H9 (cell line): ENCODE measurements around the gene TBCB. TPM values are rescaled to one million over a fixed set of nuclear protein-coding genes. Genes with fewer than 3 reads are reported as not detected.

Experiments
- DNase-seq: peaks from one replicate; pipeline ENCODE4 v3.0.0-alpha.2; 2017
- H2AFZ ChIP-seq: one replicate; pipeline ENCODE4 v1.6.1; 2013; ENCODE audit warnings: mild to moderate bottlenecking, low read length, control low read depth, moderate library complexity
- H2AK5ac ChIP-seq: 2 replicates; pipeline ENCODE4 v1.6.1; 2013; ENCODE audit warnings: low read length, control low read depth, mixed read lengths; ENCODE audit not compliant: insufficient read length
- H2BK120ac ChIP-seq: one replicate; pipeline ENCODE4 v1.6.1; 2013; ENCODE audit warnings: low read depth, mild to moderate bottlenecking, low read length, control low read depth, inconsistent platforms; ENCODE audit not compliant: poor library complexity, severe bottlenecking
- H2BK12ac ChIP-seq: 2 replicates; pipeline ENCODE4 v1.6.1; 2013; ENCODE audit warnings: low read length, control low read depth, mixed read lengths, low read depth; ENCODE audit not compliant: insufficient read length
- H2BK15ac ChIP-seq: 2 replicates; pipeline ENCODE4 v1.6.1; 2013; ENCODE audit warnings: low read depth, low read length, control low read depth
- H2BK20ac ChIP-seq: one replicate; pipeline ENCODE4 v1.6.1; 2013; ENCODE audit warnings: low read depth, mild to moderate bottlenecking, low read length, control low read depth, inconsistent platforms; ENCODE audit not compliant: poor library complexity, severe bottlenecking
- H2BK5ac ChIP-seq: 2 replicates; pipeline ENCODE4 v1.6.1; 2013; ENCODE audit warnings: low read length, control low read depth, mixed read lengths; ENCODE audit not compliant: insufficient read length
- H3K14ac ChIP-seq: 2 replicates; pipeline ENCODE4 v1.6.1; 2013; ENCODE audit warnings: low read length, control low read depth; ENCODE audit not compliant: insufficient read depth
- H3K18ac ChIP-seq: 2 replicates; pipeline ENCODE4 v1.6.1; 2013; ENCODE audit warnings: low read depth, mild to moderate bottlenecking, mixed read lengths, low read length, control low read depth; ENCODE audit not compliant: insufficient read length
- H3K23ac ChIP-seq: 2 replicates; pipeline ENCODE4 v1.6.1; 2013; ENCODE audit warnings: low read length, control low read depth, mixed read lengths, low read depth; ENCODE audit not compliant: insufficient read length
- H3K23me2 ChIP-seq: 2 replicates; pipeline ENCODE4 v1.6.1; 2013; ENCODE audit warnings: low read depth, mild to moderate bottlenecking, mixed read lengths, low read length, control low read depth; ENCODE audit not compliant: insufficient read length, poor library complexity, severe bottlenecking
- H3K27ac ChIP-seq: 2 replicates; pipeline ENCODE4 v1.5.1; 2013; ENCODE audit warnings: low read length, control low read depth, mixed read lengths, low read depth; ENCODE audit not compliant: insufficient read length
- H3K27me3 ChIP-seq: 2 replicates; pipeline ENCODE4 v1.6.1; 2013; ENCODE audit warnings: low read length, control low read depth, inconsistent platforms; ENCODE audit not compliant: insufficient read depth
- H3K4ac ChIP-seq: 2 replicates; pipeline ENCODE4 v1.6.1; 2013; ENCODE audit warnings: low read depth, mild to moderate bottlenecking, control low read depth, inconsistent platforms, low read length, moderate library complexity
- H3K4me1 ChIP-seq: 2 replicates; pipeline ENCODE4 v1.6.1; 2013; ENCODE audit warnings: low read length, control low read depth, inconsistent platforms; ENCODE audit not compliant: insufficient read depth
- H3K4me2 ChIP-seq: 2 replicates; pipeline ENCODE4 v1.6.1; 2013; ENCODE audit warnings: low read length, control low read depth, mixed read lengths; ENCODE audit not compliant: insufficient read length, insufficient read depth
- H3K56ac ChIP-seq: 2 replicates; pipeline ENCODE4 v1.6.1; 2013; ENCODE audit warnings: low read depth, mild to moderate bottlenecking, mixed read lengths, low read length, control low read depth; ENCODE audit not compliant: insufficient read length
- H3K79me1 ChIP-seq: 2 replicates; pipeline ENCODE4 v1.6.1; 2013; ENCODE audit warnings: low read depth, mild to moderate bottlenecking, moderate library complexity, low read length, control low read depth, inconsistent platforms; ENCODE audit not compliant: insufficient read depth, poor library complexity, severe bottlenecking
- H3K79me2 ChIP-seq: 2 replicates; pipeline ENCODE4 v1.6.1; 2013; ENCODE audit warnings: low read length, control low read depth, inconsistent platforms; ENCODE audit not compliant: insufficient read depth
- H3K9ac ChIP-seq: 2 replicates; pipeline ENCODE4 v1.6.1; 2013; ENCODE audit warnings: low read length, control low read depth, mixed read lengths; ENCODE audit not compliant: insufficient read length; ENCODE audit errors: extremely low read depth
- H3K9me3 ChIP-seq: one replicate; pipeline ENCODE4 v1.6.1; 2013; ENCODE audit warnings: low read depth, low read length, inconsistent platforms; ENCODE audit not compliant: control insufficient read depth
- H3T11ph ChIP-seq: one replicate; pipeline ENCODE4 v1.6.1; 2013; ENCODE audit warnings: mild to moderate bottlenecking, low read length, control low read depth, inconsistent platforms
- H4K20me1 ChIP-seq: one replicate; pipeline ENCODE4 v1.6.1; 2013; ENCODE audit not compliant: control insufficient read depth, insufficient read length, insufficient read depth
- H4K5ac ChIP-seq: 2 replicates; pipeline ENCODE4 v1.6.1; 2013; ENCODE audit warnings: low read depth, mild to moderate bottlenecking, mixed read lengths, low read length, control low read depth; ENCODE audit not compliant: insufficient read length
- H4K8ac ChIP-seq: replicated peaks from 2 replicates; pipeline ENCODE4 v1.6.1; 2013; ENCODE audit warnings: low read length, control low read depth, mixed read lengths, low read depth; ENCODE audit not compliant: insufficient read length
- H4K91ac ChIP-seq: 2 replicates; pipeline ENCODE4 v1.6.1; 2013; ENCODE audit warnings: low read depth, mild to moderate bottlenecking, moderate library complexity, mixed read lengths, low read length, control low read depth; ENCODE audit not compliant: insufficient read length
- H3K27ac Mint-ChIP-seq, 3 experiments: 2 replicates in 2 of 3; 3 replicates in 1 of 3; pipeline ENCODE4 v1.8.0; 2020 to 2021; ENCODE audit warnings: mixed read lengths in 3 of 3, mild to moderate bottlenecking in 1 of 3, moderate library complexity in 1 of 3
- H3K27me3 Mint-ChIP-seq: 2 replicates; pipeline ENCODE4 v1.8.0; 2021; ENCODE audit warnings: low read depth, mild to moderate bottlenecking, moderate library complexity, mixed read lengths
- H3K36me3 Mint-ChIP-seq, 3 experiments: 2 replicates in 2 of 3; 3 replicates in 1 of 3; pipeline ENCODE4 v1.8.0; 2020 to 2021; ENCODE audit warnings: low read depth in 3 of 3, mixed read lengths in 3 of 3; ENCODE audit not compliant: insufficient read depth in 1 of 3
- H3K4me1 Mint-ChIP-seq, 2 experiments: 2 replicates each; pipeline ENCODE4 v1.8.0; 2020; ENCODE audit warnings: mixed read lengths in 2 of 2
- H3K4me3 Mint-ChIP-seq, 2 experiments: 2 replicates in 1 of 2; 3 replicates in 1 of 2; pipeline ENCODE4 v1.8.0; 2020 to 2021; ENCODE audit warnings: mild to moderate bottlenecking in 2 of 2, mixed read lengths in 2 of 2, moderate library complexity in 1 of 2
- H3K9me3 Mint-ChIP-seq, 2 experiments: 2 replicates in 1 of 2; 3 replicates in 1 of 2; pipeline ENCODE4 v1.8.0; 2020; ENCODE audit warnings: mild to moderate bottlenecking in 2 of 2, mixed read lengths in 2 of 2, moderate library complexity in 1 of 2
- WGBS: extraction: QIAGEN DNeasy Blood & Tissue Kit; methylation state at CpG from one replicate; pipeline ENCODE4 v1.1.7; 2013; ENCODE audit warnings: missing lambda C conversion rate, low lambda C conversion rate, mixed read lengths; ENCODE audit not compliant: insufficient read length; ENCODE audit errors: extremely low coverage; 5-methylcytosine and 5-hydroxymethylcytosine counted together
- total RNA-seq: library from RNA; stranded (reverse); gene quantifications from 2 replicates; pipeline ENCODE4 v1.2.1, GENCODE V29; 2021
- TF ChIP-seq, protein P1 (sequence below): fragments of 200-600 bp; sonication (generic); conservative IDR thresholded peaks from 3 replicates; pipeline ENCODE4 v1.8.0; 2021; ENCODE audit warnings: antibody characterized with exemption, mild to moderate bottlenecking

The TBCB gene
- total RNA-seq, 1 experiment from 2014 or later: 216 TPM

DNA sequence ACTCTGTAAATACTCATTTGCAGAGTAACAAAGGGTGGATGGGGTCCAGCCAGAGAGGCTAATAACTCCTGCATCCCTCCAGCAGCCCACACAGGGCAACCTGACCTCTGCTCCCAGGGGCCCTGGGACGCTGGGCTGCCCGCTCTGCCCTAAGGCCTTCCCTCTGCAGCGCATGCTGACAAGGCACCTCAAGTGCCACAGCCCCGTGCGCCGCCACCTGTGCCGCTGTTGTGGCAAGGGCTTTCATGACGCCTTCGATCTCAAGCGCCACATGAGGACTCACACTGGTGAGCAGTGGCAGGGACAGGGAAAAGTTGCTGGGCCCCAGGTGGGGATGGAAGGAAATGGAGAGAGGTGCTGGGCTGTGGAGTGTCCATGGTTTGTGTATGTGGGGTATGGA is 2.6 kb upstream of the TBCB start:
- H3K27me3 Mint-ChIP-seq: peaks cover 3% of the 10 kb centered on the region; the same call in 1 of the 2 replicates
- no peak overlapping the region for H3K9ac ChIP-seq
- WGBS: no CpG with 5 or more reads among the region's 10 CpGs

More for the DNA sequence above, 2.6 kb upstream of the TBCB start:
- Histone ChIP-seq H3K79me1 (no peaks in the 10 kb centered on the region), H2BK120ac (no peak overlapping the region), H2BK5ac (no peak overlapping the region), H3K14ac (no peak overlapping the region), H3K56ac (no peak overlapping the region), H3K4me2 (no peak overlapping the region), H2AK5ac (no peak overlapping the region), H3K4me1 (peaks cover 2% of the 10 kb centered on the region; the same call in 1 of the 2 replicates), H4K91ac (no peak overlapping the region), H3K27ac (no peak overlapping the region), H3K27me3 (no peaks in the 10 kb centered on the region), H2BK12ac (no peak overlapping the region), H2BK15ac (no peak overlapping the region), H3T11ph (no peak overlapping the region), H2AFZ (no peak overlapping the region), H3K79me2 (no peaks in the 10 kb centered on the region; the same call in 1 of the 2 replicates), H2BK20ac (no peak overlapping the region), H4K8ac (no peak overlapping the region), H3K9me3 (no peaks in the 10 kb centered on the region), H3K23ac (no peak overlapping the region), H3K23me2 (peaks cover 14% of the 10 kb centered on the region), H4K20me1 (no peaks in the 10 kb centered on the region), H3K4ac (no peak overlapping the region), H3K18ac (no peak overlapping the region), H4K5ac (no peak overlapping the region)
- H3K36me3 Mint-ChIP-seq: peaks cover 18 to 44% (median 36%) of the 10 kb centered on the region in 3 experiments; a peak in 6 of 7 replicates
- peak overlapping the region; percentile 58 to 95 for H3K4me3 Mint-ChIP-seq
- no peak overlapping the region for H3K27ac Mint-ChIP-seq
- TF ChIP-seq, protein P1, sequence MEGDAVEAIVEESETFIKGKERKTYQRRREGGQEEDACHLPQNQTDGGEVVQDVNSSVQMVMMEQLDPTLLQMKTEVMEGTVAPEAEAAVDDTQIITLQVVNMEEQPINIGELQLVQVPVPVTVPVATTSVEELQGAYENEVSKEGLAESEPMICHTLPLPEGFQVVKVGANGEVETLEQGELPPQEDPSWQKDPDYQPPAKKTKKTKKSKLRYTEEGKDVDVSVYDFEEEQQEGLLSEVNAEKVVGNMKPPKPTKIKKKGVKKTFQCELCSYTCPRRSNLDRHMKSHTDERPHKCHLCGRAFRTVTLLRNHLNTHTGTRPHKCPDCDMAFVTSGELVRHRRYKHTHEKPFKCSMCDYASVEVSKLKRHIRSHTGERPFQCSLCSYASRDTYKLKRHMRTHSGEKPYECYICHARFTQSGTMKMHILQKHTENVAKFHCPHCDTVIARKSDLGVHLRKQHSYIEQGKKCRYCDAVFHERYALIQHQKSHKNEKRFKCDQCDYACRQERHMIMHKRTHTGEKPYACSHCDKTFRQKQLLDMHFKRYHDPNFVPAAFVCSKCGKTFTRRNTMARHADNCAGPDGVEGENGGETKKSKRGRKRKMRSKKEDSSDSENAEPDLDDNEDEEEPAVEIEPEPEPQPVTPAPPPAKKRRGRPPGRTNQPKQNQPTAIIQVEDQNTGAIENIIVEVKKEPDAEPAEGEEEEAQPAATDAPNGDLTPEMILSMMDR: no peak
- H3K4me1 Mint-ChIP-seq: peaks cover 35 to 47% of the 10 kb centered on the region in 2 experiments
- no peaks in the 10 kb centered on the region; a peak in 1 of 5 replicates for H3K9me3 Mint-ChIP-seq
- no peak for DNase-seq
